ENCODE results near the gene MOB1B.
"Not testable (repeated sequence)": the region's sequence is repeated elsewhere in the genome, so short reads cannot be mapped to it uniquely, and the experiment has no call there.

MOB1B gene

GRCh38 chr4:71005025-71005424, 102.9 kb downstream of the MOB1B start:
- ATAC-seq, result peak; percentile 18
- Mint-ChIP-seq H3K4me1 (peaks cover 93% of the 10 kb centered on the region), H3K27ac (peak overlapping the region in 1 of 2 donors; percentile 65), H3K4me3 (peak overlapping the region; percentile 63 to 79), H3K9me3 (peaks cover 10 to 13% of the 10 kb centered on the region in 2 donors)
- not testable (repeated sequence) for H3K27me3 Mint-ChIP-seq, DNase-seq

GRCh38 chr4:71006203-71006907, 104.2 kb downstream of the MOB1B start:
- H3K9me3 Mint-ChIP-seq, result peaks cover 7 to 9% of the 10 kb centered on the region in 2 donors
- no peaks in the 10 kb centered on the region for H3K27me3 Mint-ChIP-seq
- DNase-seq (no peak), ATAC-seq (peak; percentile 66)
- peaks cover 82% of the 10 kb centered on the region for H3K4me1 Mint-ChIP-seq
- H3K4me3 Mint-ChIP-seq, result peak overlapping the region; percentile 40 to 62
- H3K27ac Mint-ChIP-seq, result peak overlapping the region; percentile 63 to 75

- Mint-ChIP-seq H3K27ac (no peak overlapping the region), H3K4me3 (no peak overlapping the region), H3K4me1 (peaks cover 70% of the 10 kb centered on the region), H3K9me3 (no peaks in the 10 kb centered on the region), H3K27me3 (no peaks in the 10 kb centered on the region)
- ATAC-seq (no peak), DNase-seq (no peak)
Observed at GRCh38 chr4:71008196-71008595, 106.0 kb downstream of the MOB1B start.

GRCh38 chr4:71009086-71009485, 106.9 kb downstream of the MOB1B start:
- Mint-ChIP-seq H3K9me3 (no peaks in the 10 kb centered on the region), H3K4me1 (peaks cover 62% of the 10 kb centered on the region), H3K4me3 (no peak overlapping the region), H3K27ac (no peak overlapping the region), H3K27me3 (no peaks in the 10 kb centered on the region)
- DNase-seq (no peak), ATAC-seq (no peak)

GRCh38 chr4:71009890-71010588, 107.9 kb downstream of the MOB1B start:
- H3K4me3 Mint-ChIP-seq, result peak overlapping the region in 1 of 2 donors; percentile 44
- ATAC-seq, result peak; percentile 46
- no peaks in the 10 kb centered on the region for H3K9me3 Mint-ChIP-seq
- DNase-seq, result no peak
- no peaks in the 10 kb centered on the region for H3K27me3 Mint-ChIP-seq
- H3K4me1 Mint-ChIP-seq, result peaks cover 52% of the 10 kb centered on the region
- H3K27ac Mint-ChIP-seq, result no peak overlapping the region

- DNase-seq (no peak), ATAC-seq (no peak)
- Mint-ChIP-seq H3K4me3 (no peak overlapping the region), H3K4me1 (peaks cover 44% of the 10 kb centered on the region), H3K27me3 (no peaks in the 10 kb centered on the region), H3K9me3 (no peaks in the 10 kb centered on the region), H3K27ac (no peak overlapping the region)
Observed at GRCh38 chr4:71011451-71011850, 109.3 kb downstream of the MOB1B start.

- H3K27ac Mint-ChIP-seq, ATAC-seq, DNase-seq, H3K27me3 Mint-ChIP-seq, H3K4me1 Mint-ChIP-seq, H3K4me3 Mint-ChIP-seq, H3K9me3 Mint-ChIP-seq: not testable (repeated sequence)
Observed at GRCh38 chr4:71017391-71017790, 115.2 kb downstream of the MOB1B start.

GRCh38 chr4:71020611-71021010, 118.4 kb downstream of the MOB1B start:
- Mint-ChIP-seq H3K27me3 (no peaks in the 10 kb centered on the region), H3K27ac (no peak overlapping the region), H3K4me1 (no peaks in the 10 kb centered on the region), H3K9me3 (no peaks in the 10 kb centered on the region), H3K4me3 (no peak overlapping the region)
- ATAC-seq, result no peak
- no peak for DNase-seq

GRCh38 chr4:71025654-71026053, 123.5 kb downstream of the MOB1B start:
- Mint-ChIP-seq H3K4me1 (no peaks in the 10 kb centered on the region), H3K27me3 (no peaks in the 10 kb centered on the region), H3K9me3 (no peaks in the 10 kb centered on the region), H3K27ac (no peak overlapping the region), H3K4me3 (no peak overlapping the region)
- no peak for ATAC-seq
- no peak for DNase-seq

- H3K4me1 Mint-ChIP-seq, result no peaks in the 10 kb centered on the region
- DNase-seq, result no peak
Observed at GRCh38 chr4:71026086-71026485, 123.9 kb downstream of the MOB1B start.

GRCh38 chr4:71027611-71028010, 125.4 kb downstream of the MOB1B start:
- no peaks in the 10 kb centered on the region for H3K9me3 Mint-ChIP-seq
- DNase-seq, result no peak
- no peaks in the 10 kb centered on the region for H3K4me1 Mint-ChIP-seq
- no peak overlapping the region for H3K4me3 Mint-ChIP-seq
- no peaks in the 10 kb centered on the region for H3K27me3 Mint-ChIP-seq
- ATAC-seq, result no peak
- no peak overlapping the region for H3K27ac Mint-ChIP-seq

More at GRCh38 chr4:71026086-71026485, 123.9 kb downstream of the MOB1B start:
- ATAC-seq, result no peak
- Mint-ChIP-seq H3K4me3 (no peak overlapping the region), H3K9me3 (no peaks in the 10 kb centered on the region), H3K27ac (no peak overlapping the region), H3K27me3 (no peaks in the 10 kb centered on the region)

- DNase-seq (no peak), ATAC-seq (no peak)
- H3K4me3 Mint-ChIP-seq, result no peak overlapping the region
- H3K27me3 Mint-ChIP-seq, result no peaks in the 10 kb centered on the region
- no peak overlapping the region for H3K27ac Mint-ChIP-seq
- H3K9me3 Mint-ChIP-seq, result no peaks in the 10 kb centered on the region
- no peaks in the 10 kb centered on the region for H3K4me1 Mint-ChIP-seq
Observed at GRCh38 chr4:71029504-71029903, 127.3 kb downstream of the MOB1B start.

GRCh38 chr4:71032106-71032505, 129.9 kb downstream of the MOB1B start:
- not testable (repeated sequence) for H3K9me3 Mint-ChIP-seq, H3K4me3 Mint-ChIP-seq, H3K27me3 Mint-ChIP-seq, ATAC-seq, DNase-seq, H3K4me1 Mint-ChIP-seq
- peak overlapping the region in 1 of 2 donors; percentile 86 for H3K27ac Mint-ChIP-seq

All from stimulated activated naive CD8-positive, alpha-beta T cell treated with anti-CD3 and anti-CD28 coated beads, Interleukin-15, amount 100 ng/mL, for 72 hours (primary cell).